H9 (cell line): ENCODE measurements around the gene ARPC2. TPM values are rescaled to one million over a fixed set of nuclear protein-coding genes. Genes with fewer than 3 reads are reported as not detected.

Source experiments
- DNase-seq: peaks from one replicate; pipeline ENCODE4 v3.0.0-alpha.2; 2017
- H2AFZ ChIP-seq: one replicate; pipeline ENCODE4 v1.6.1; 2013; ENCODE audit warnings: mild to moderate bottlenecking, low read length, control low read depth, moderate library complexity
- H2AK5ac ChIP-seq: 2 replicates; pipeline ENCODE4 v1.6.1; 2013; ENCODE audit warnings: low read length, control low read depth, mixed read lengths; ENCODE audit not compliant: insufficient read length
- H2BK120ac ChIP-seq: one replicate; pipeline ENCODE4 v1.6.1; 2013; ENCODE audit warnings: low read depth, mild to moderate bottlenecking, low read length, control low read depth, inconsistent platforms; ENCODE audit not compliant: poor library complexity, severe bottlenecking
- H2BK12ac ChIP-seq: 2 replicates; pipeline ENCODE4 v1.6.1; 2013; ENCODE audit warnings: low read length, control low read depth, mixed read lengths, low read depth; ENCODE audit not compliant: insufficient read length
- H2BK15ac ChIP-seq: 2 replicates; pipeline ENCODE4 v1.6.1; 2013; ENCODE audit warnings: low read depth, low read length, control low read depth
- H2BK20ac ChIP-seq: one replicate; pipeline ENCODE4 v1.6.1; 2013; ENCODE audit warnings: low read depth, mild to moderate bottlenecking, low read length, control low read depth, inconsistent platforms; ENCODE audit not compliant: poor library complexity, severe bottlenecking
- H2BK5ac ChIP-seq: 2 replicates; pipeline ENCODE4 v1.6.1; 2013; ENCODE audit warnings: low read length, control low read depth, mixed read lengths; ENCODE audit not compliant: insufficient read length
- H3K14ac ChIP-seq: 2 replicates; pipeline ENCODE4 v1.6.1; 2013; ENCODE audit warnings: low read length, control low read depth; ENCODE audit not compliant: insufficient read depth
- H3K18ac ChIP-seq: 2 replicates; pipeline ENCODE4 v1.6.1; 2013; ENCODE audit warnings: low read depth, mild to moderate bottlenecking, mixed read lengths, low read length, control low read depth; ENCODE audit not compliant: insufficient read length
- H3K23ac ChIP-seq: 2 replicates; pipeline ENCODE4 v1.6.1; 2013; ENCODE audit warnings: low read length, control low read depth, mixed read lengths, low read depth; ENCODE audit not compliant: insufficient read length
- H3K23me2 ChIP-seq: 2 replicates; pipeline ENCODE4 v1.6.1; 2013; ENCODE audit warnings: low read depth, mild to moderate bottlenecking, mixed read lengths, low read length, control low read depth; ENCODE audit not compliant: insufficient read length, poor library complexity, severe bottlenecking
- H3K27ac ChIP-seq: 2 replicates; pipeline ENCODE4 v1.5.1; 2013; ENCODE audit warnings: low read length, control low read depth, mixed read lengths, low read depth; ENCODE audit not compliant: insufficient read length
- H3K27me3 ChIP-seq: 2 replicates; pipeline ENCODE4 v1.6.1; 2013; ENCODE audit warnings: low read length, control low read depth, inconsistent platforms; ENCODE audit not compliant: insufficient read depth
- H3K4ac ChIP-seq: 2 replicates; pipeline ENCODE4 v1.6.1; 2013; ENCODE audit warnings: low read depth, mild to moderate bottlenecking, control low read depth, inconsistent platforms, low read length, moderate library complexity
- H3K4me1 ChIP-seq: 2 replicates; pipeline ENCODE4 v1.6.1; 2013; ENCODE audit warnings: low read length, control low read depth, inconsistent platforms; ENCODE audit not compliant: insufficient read depth
- H3K4me2 ChIP-seq: 2 replicates; pipeline ENCODE4 v1.6.1; 2013; ENCODE audit warnings: low read length, control low read depth, mixed read lengths; ENCODE audit not compliant: insufficient read length, insufficient read depth
- H3K56ac ChIP-seq: 2 replicates; pipeline ENCODE4 v1.6.1; 2013; ENCODE audit warnings: low read depth, mild to moderate bottlenecking, mixed read lengths, low read length, control low read depth; ENCODE audit not compliant: insufficient read length
- H3K79me1 ChIP-seq: 2 replicates; pipeline ENCODE4 v1.6.1; 2013; ENCODE audit warnings: low read depth, mild to moderate bottlenecking, moderate library complexity, low read length, control low read depth, inconsistent platforms; ENCODE audit not compliant: insufficient read depth, poor library complexity, severe bottlenecking
- H3K79me2 ChIP-seq: 2 replicates; pipeline ENCODE4 v1.6.1; 2013; ENCODE audit warnings: low read length, control low read depth, inconsistent platforms; ENCODE audit not compliant: insufficient read depth
- H3K9ac ChIP-seq: 2 replicates; pipeline ENCODE4 v1.6.1; 2013; ENCODE audit warnings: low read length, control low read depth, mixed read lengths; ENCODE audit not compliant: insufficient read length; ENCODE audit errors: extremely low read depth
- H3K9me3 ChIP-seq: one replicate; pipeline ENCODE4 v1.6.1; 2013; ENCODE audit warnings: low read depth, low read length, inconsistent platforms; ENCODE audit not compliant: control insufficient read depth
- H3T11ph ChIP-seq: one replicate; pipeline ENCODE4 v1.6.1; 2013; ENCODE audit warnings: mild to moderate bottlenecking, low read length, control low read depth, inconsistent platforms
- H4K20me1 ChIP-seq: one replicate; pipeline ENCODE4 v1.6.1; 2013; ENCODE audit not compliant: control insufficient read depth, insufficient read length, insufficient read depth
- H4K5ac ChIP-seq: 2 replicates; pipeline ENCODE4 v1.6.1; 2013; ENCODE audit warnings: low read depth, mild to moderate bottlenecking, mixed read lengths, low read length, control low read depth; ENCODE audit not compliant: insufficient read length
- H4K8ac ChIP-seq: replicated peaks from 2 replicates; pipeline ENCODE4 v1.6.1; 2013; ENCODE audit warnings: low read length, control low read depth, mixed read lengths, low read depth; ENCODE audit not compliant: insufficient read length
- H4K91ac ChIP-seq: 2 replicates; pipeline ENCODE4 v1.6.1; 2013; ENCODE audit warnings: low read depth, mild to moderate bottlenecking, moderate library complexity, mixed read lengths, low read length, control low read depth; ENCODE audit not compliant: insufficient read length
- H3K27ac Mint-ChIP-seq, 3 experiments: 2 replicates in 2 of 3; 3 replicates in 1 of 3; pipeline ENCODE4 v1.8.0; 2020 to 2021; ENCODE audit warnings: mixed read lengths in 3 of 3, mild to moderate bottlenecking in 1 of 3, moderate library complexity in 1 of 3
- H3K27me3 Mint-ChIP-seq: 2 replicates; pipeline ENCODE4 v1.8.0; 2021; ENCODE audit warnings: low read depth, mild to moderate bottlenecking, moderate library complexity, mixed read lengths
- H3K36me3 Mint-ChIP-seq, 3 experiments: 2 replicates in 2 of 3; 3 replicates in 1 of 3; pipeline ENCODE4 v1.8.0; 2020 to 2021; ENCODE audit warnings: low read depth in 3 of 3, mixed read lengths in 3 of 3; ENCODE audit not compliant: insufficient read depth in 1 of 3
- H3K4me1 Mint-ChIP-seq, 2 experiments: 2 replicates each; pipeline ENCODE4 v1.8.0; 2020; ENCODE audit warnings: mixed read lengths in 2 of 2
- H3K4me3 Mint-ChIP-seq, 2 experiments: 2 replicates in 1 of 2; 3 replicates in 1 of 2; pipeline ENCODE4 v1.8.0; 2020 to 2021; ENCODE audit warnings: mild to moderate bottlenecking in 2 of 2, mixed read lengths in 2 of 2, moderate library complexity in 1 of 2
- H3K9me3 Mint-ChIP-seq, 2 experiments: 2 replicates in 1 of 2; 3 replicates in 1 of 2; pipeline ENCODE4 v1.8.0; 2020; ENCODE audit warnings: mild to moderate bottlenecking in 2 of 2, mixed read lengths in 2 of 2, moderate library complexity in 1 of 2
- WGBS: extraction: QIAGEN DNeasy Blood & Tissue Kit; methylation state at CpG from one replicate; pipeline ENCODE4 v1.1.7; 2013; ENCODE audit warnings: missing lambda C conversion rate, low lambda C conversion rate, mixed read lengths; ENCODE audit not compliant: insufficient read length; ENCODE audit errors: extremely low coverage; 5-methylcytosine and 5-hydroxymethylcytosine counted together
- total RNA-seq: library from RNA; stranded (reverse); gene quantifications from 2 replicates; pipeline ENCODE4 v1.2.1, GENCODE V29; 2021
- TF ChIP-seq, protein P1 (sequence below): fragments of 200-600 bp; sonication (generic); conservative IDR thresholded peaks from 3 replicates; pipeline ENCODE4 v1.8.0; 2021; ENCODE audit warnings: antibody characterized with exemption, mild to moderate bottlenecking

The ARPC2 gene
- total RNA-seq, 1 experiment from 2014 or later: 197 TPM

DNA sequence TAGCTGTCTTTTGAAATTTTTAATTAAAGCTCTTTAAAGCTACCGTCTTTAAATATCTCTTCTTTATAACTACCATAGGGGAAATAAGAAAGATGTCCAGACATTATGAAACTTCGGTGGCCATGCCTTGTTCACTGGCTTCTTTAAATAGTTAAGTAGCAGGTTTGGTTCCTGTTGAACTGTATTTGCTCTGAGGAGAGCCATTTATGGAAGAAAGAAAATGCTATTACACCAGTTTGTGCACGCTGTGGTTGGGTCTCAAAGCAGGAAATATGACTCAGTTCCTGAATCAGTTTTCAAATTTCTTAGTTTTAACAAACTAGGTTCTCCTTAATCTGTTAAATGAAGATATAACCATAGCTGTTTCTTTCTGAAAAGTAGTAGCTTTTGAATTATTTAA, 12.2 kb downstream of the ARPC2 start:
- H3K27me3 Mint-ChIP-seq: no peaks in the 10 kb centered on the region
- no peak overlapping the region for H3K27ac Mint-ChIP-seq
- Histone ChIP-seq H2AFZ (no peak overlapping the region), H3K18ac (no peak overlapping the region), H4K20me1 (no peaks in the 10 kb centered on the region), H3K23me2 (no peaks in the 10 kb centered on the region), H3T11ph (no peak overlapping the region), H3K4me2 (no peak overlapping the region), H3K27me3 (no peaks in the 10 kb centered on the region), H3K56ac (no peak overlapping the region), H4K5ac (no peak overlapping the region), H2BK5ac (no peak overlapping the region), H3K9me3 (no peaks in the 10 kb centered on the region), H4K8ac (no peak overlapping the region), H3K23ac (no peak overlapping the region), H2BK12ac (no peak overlapping the region), H3K79me2 (peaks cover 2% of the 10 kb centered on the region; the same call in 1 of the 2 replicates), H3K79me1 (peaks cover 5% of the 10 kb centered on the region), H3K4ac (no peak overlapping the region), H2BK120ac (no peak overlapping the region), H3K4me1 (no peaks in the 10 kb centered on the region), H2BK20ac (no peak overlapping the region), H4K91ac (no peak overlapping the region), H3K9ac (no peak overlapping the region), H2BK15ac (no peak overlapping the region), H3K27ac (no peak overlapping the region), H2AK5ac (no peak overlapping the region), H3K14ac (no peak overlapping the region)
- no peak for DNase-seq
- no peak overlapping the region for H3K4me3 Mint-ChIP-seq
- no CpG with 5 or more reads among the region's 3 CpGs for WGBS
- TF ChIP-seq, protein P1, sequence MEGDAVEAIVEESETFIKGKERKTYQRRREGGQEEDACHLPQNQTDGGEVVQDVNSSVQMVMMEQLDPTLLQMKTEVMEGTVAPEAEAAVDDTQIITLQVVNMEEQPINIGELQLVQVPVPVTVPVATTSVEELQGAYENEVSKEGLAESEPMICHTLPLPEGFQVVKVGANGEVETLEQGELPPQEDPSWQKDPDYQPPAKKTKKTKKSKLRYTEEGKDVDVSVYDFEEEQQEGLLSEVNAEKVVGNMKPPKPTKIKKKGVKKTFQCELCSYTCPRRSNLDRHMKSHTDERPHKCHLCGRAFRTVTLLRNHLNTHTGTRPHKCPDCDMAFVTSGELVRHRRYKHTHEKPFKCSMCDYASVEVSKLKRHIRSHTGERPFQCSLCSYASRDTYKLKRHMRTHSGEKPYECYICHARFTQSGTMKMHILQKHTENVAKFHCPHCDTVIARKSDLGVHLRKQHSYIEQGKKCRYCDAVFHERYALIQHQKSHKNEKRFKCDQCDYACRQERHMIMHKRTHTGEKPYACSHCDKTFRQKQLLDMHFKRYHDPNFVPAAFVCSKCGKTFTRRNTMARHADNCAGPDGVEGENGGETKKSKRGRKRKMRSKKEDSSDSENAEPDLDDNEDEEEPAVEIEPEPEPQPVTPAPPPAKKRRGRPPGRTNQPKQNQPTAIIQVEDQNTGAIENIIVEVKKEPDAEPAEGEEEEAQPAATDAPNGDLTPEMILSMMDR: no peak
- peaks cover 39 to 89% (median 82%) of the 10 kb centered on the region in 3 experiments for H3K36me3 Mint-ChIP-seq
- no peaks in the 10 kb centered on the region for H3K4me1 Mint-ChIP-seq
- no peaks in the 10 kb centered on the region for H3K9me3 Mint-ChIP-seq
